Gastrocnemius medialis (tissue), 4 donors: ENCODE measurements around the gene CCM2L.

Source experiments
- POLR2A ChIP-seq, 2 donors: fragments of 450-650 bp; IDR thresholded peaks; one replicate each; pipeline ENCODE4 v1.6.1; 2017; ENCODE audit warnings: antibody characterized with exemption in 2 of 2, mild to moderate bottlenecking in 2 of 2, moderate library complexity in 2 of 2
- TF ChIP-seq, protein P1 (sequence below), 5 experiments: fragments of 450-650 bp in 3 of 5; fragments of 200-600 bp in 2 of 5; sonication (generic) in 2 of 5; IDR thresholded peaks in 4 of 5; conservative IDR thresholded peaks in 1 of 5; 1 replicate in 4 of 5; 2 replicates in 1 of 5; pipeline ENCODE4 v1.5.1; 2016 to 2019; ENCODE audit warnings: antibody characterized with exemption in 5 of 5, mild to moderate bottlenecking in 3 of 5, moderate library complexity in 3 of 5

DNA sequence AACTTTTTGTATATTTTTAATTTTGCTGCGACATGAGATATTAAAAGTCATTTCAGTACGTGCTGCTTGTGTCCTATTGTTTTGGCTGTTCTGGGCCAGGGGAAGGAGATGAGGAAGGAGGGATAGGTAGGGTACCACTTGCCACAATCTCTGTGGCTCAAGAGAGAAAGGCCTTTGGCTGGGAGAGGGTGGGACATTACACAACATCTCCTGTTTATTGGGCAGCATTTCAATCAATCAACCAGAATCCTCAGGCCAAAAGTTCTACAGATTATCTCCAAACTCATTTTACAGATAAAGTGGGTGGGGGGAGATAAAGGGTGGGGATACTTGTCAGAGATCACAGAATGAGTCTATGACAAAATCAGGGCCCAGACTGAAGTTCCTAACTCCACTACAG is 6.9 kb upstream of the CCM2L start:
- TF ChIP-seq, protein P1, sequence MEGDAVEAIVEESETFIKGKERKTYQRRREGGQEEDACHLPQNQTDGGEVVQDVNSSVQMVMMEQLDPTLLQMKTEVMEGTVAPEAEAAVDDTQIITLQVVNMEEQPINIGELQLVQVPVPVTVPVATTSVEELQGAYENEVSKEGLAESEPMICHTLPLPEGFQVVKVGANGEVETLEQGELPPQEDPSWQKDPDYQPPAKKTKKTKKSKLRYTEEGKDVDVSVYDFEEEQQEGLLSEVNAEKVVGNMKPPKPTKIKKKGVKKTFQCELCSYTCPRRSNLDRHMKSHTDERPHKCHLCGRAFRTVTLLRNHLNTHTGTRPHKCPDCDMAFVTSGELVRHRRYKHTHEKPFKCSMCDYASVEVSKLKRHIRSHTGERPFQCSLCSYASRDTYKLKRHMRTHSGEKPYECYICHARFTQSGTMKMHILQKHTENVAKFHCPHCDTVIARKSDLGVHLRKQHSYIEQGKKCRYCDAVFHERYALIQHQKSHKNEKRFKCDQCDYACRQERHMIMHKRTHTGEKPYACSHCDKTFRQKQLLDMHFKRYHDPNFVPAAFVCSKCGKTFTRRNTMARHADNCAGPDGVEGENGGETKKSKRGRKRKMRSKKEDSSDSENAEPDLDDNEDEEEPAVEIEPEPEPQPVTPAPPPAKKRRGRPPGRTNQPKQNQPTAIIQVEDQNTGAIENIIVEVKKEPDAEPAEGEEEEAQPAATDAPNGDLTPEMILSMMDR (IDR thresholded peaks at IDR 0.05 in 4 of 5, conservative IDR thresholded peaks at IDR 0.05 in 1 of 5): no peak
- no peak for TF ChIP-seq POLR2A (IDR thresholded peaks at IDR 0.05)
